ENCODE measurements around the gene MACROD1.

Gene MACROD1

DNA sequence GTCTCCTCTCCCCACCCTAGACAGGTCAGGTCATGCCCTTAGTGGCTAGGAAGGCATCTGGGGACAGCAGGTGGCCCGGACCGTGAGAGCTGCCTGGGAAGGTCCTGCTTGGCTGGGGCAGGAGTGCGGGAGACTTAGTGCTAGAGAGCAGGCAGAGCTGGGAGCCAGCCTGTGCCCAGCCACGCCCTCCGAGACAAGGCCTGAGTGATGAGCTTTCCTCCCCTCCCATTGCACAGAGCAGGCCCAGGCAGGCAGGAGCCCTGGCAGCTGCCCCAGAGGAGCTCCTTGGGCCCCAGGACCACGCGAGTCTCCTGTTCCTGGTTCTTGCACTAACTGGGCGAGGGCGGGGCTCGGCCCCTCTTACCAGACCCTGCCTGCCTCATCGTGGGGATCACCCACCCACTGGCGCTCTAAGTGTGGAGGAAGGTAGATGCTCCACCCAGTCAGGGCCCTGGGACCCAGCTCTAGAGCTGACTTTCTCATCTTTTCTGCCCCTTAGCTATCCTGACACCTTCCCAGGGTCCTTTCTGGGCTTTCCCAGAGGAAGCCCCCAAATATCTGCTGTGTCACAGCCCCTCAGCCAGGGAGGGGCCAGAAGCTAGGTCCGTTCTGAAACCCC lies 44.9 kb downstream of the MACROD1 start:
- no peak for DNase-seq (ENCODE audit: extremely low read depth, low read depth)
- TF ChIP-seq, protein P1, sequence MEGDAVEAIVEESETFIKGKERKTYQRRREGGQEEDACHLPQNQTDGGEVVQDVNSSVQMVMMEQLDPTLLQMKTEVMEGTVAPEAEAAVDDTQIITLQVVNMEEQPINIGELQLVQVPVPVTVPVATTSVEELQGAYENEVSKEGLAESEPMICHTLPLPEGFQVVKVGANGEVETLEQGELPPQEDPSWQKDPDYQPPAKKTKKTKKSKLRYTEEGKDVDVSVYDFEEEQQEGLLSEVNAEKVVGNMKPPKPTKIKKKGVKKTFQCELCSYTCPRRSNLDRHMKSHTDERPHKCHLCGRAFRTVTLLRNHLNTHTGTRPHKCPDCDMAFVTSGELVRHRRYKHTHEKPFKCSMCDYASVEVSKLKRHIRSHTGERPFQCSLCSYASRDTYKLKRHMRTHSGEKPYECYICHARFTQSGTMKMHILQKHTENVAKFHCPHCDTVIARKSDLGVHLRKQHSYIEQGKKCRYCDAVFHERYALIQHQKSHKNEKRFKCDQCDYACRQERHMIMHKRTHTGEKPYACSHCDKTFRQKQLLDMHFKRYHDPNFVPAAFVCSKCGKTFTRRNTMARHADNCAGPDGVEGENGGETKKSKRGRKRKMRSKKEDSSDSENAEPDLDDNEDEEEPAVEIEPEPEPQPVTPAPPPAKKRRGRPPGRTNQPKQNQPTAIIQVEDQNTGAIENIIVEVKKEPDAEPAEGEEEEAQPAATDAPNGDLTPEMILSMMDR (IDR thresholded peaks at IDR 0.05; ENCODE audit: low read depth, low read length) = no peak

GRCh38 chr11:64119700-64120099 lies 46.2 kb downstream of the MACROD1 start:
- DNase-seq (ENCODE audit: extremely low read depth, low read depth) = no peak
- TF ChIP-seq, protein P1 (IDR thresholded peaks at IDR 0.05; ENCODE audit: low read depth, low read length) = no peak

- TF ChIP-seq, protein P1 (IDR thresholded peaks at IDR 0.05; ENCODE audit: low read depth, low read length) = no peak
Observed at GRCh38 chr11:64118876-64119665, 46.8 kb downstream of the MACROD1 start.

DNA sequence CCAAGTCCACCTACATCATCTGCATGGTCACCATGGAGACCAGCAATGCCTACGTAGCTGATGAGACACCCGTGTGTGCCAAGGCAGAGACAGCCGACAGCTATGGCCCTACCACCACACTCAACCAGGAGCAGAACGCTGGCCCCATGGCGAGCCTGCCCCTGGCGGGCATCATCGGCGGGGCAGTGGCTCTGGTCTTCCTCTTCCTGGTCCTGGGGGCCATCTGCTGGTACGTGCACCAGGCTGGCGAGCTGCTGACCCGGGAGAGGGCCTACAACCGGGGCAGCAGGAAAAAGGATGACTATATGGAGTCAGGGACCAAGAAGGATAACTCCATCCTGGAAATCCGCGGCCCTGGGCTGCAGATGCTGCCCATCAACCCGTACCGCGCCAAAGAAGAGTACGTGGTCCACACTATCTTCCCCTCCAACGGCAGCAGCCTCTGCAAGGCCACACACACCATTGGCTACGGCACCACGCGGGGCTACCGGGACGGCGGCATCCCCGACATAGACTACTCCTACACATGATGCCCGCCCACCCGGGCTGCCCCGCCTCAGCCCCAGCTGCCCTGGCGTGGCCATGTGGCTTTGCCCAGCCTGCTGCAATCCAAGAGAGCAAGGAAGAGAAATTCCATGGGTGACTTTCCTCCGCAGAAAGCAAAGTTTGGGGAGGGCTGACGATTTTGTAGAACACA lies 48.0 kb downstream of the MACROD1 start:
- TF ChIP-seq, protein P1 (IDR thresholded peaks at IDR 0.05; ENCODE audit: low read depth, low read length) = no peak
- no peak for DNase-seq (ENCODE audit: extremely low read depth, low read depth)

More at GRCh38 chr11:64118876-64119665, 46.8 kb downstream of the MACROD1 start:
- DNase-seq (ENCODE audit: extremely low read depth, low read depth) = no peak

DNA sequence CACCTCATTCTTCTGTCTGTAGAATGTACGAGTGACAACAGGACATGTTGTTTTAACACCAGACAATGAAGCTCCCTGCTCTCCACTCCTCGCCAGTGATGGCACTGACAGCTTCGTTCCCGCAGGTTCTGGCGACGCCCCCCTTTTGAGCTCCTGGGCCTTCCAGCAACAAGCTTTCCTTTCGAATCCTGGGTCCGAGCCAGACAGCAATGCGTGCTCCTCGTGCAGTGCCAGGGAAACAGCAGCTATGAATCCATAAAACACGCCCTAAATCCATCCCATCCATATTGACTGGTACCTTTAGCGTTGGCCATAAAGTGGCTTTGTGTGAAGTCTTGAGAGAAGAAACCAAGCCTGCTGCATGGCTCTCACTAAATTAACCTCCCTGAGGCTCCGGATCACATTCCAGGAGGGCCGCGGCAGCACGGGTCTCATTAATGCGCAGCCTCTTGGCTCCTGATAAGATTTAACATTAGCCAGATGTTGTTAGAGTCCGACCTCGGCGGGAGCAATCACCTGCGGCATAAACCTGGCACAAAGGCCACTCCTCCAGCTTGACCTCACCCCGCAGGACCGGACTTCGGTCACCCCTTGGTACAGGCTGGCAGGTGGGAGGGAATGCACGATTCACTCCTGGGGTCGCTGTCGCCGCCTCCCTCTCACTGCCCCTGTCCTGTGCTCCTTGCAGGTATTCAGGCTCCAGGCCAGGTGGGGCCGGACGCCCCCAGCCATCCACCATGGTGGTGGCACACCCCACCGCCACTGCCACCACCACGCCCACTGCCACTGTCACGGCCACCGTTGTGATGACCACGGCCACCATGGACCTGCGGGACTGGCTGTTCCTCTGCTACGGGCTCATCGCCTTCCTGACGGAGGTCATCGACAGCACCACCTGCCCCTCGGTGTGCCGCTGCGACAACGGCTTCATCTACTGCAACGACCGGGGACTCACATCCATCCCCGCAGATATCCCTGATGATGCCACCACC lies 50.1 kb downstream of the MACROD1 start:
- TF ChIP-seq, protein P1 (IDR thresholded peaks at IDR 0.05; ENCODE audit: low read depth, low read length) = no peak

DNA sequence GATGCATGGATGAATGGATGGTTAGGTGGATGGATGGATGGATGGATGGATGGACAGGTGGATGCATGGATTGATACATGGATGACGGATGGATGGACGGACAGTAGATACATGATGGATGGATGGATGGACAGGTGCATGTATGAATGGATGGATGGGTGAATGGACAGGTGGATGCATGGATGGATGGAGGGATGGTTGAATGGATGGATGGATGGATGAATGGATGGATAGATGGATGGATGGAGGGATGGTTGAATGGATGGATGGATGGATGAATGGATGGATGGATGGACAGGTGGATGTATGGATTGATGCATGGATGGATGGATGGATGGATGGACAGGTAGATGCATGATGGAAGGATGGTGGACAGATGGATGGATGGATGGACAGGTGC lies 51.7 kb downstream of the MACROD1 start:
- DNase-seq (ENCODE audit: extremely low read depth, low read depth) = no peak
- TF ChIP-seq, protein P1 (IDR thresholded peaks at IDR 0.05; ENCODE audit: low read depth, low read length) = no peak

More for the DNA sequence above, 50.1 kb downstream of the MACROD1 start:
- no peak for DNase-seq (ENCODE audit: extremely low read depth, low read depth)
